GM19193 (cell line): ENCODE measurements around the gene AGRN.

Experiments used
- POLR2A ChIP-seq: IDR thresholded peaks from 4 replicates; pipeline ENCODE4 v1.6.1; 2011; ENCODE audit not compliant: insufficient read depth, insufficient read length; ENCODE audit errors: extremely low read depth

Gene AGRN

GRCh38 chr1:995665-996633, 24.0 kb upstream of the AGRN start:
- no peak for TF ChIP-seq POLR2A

DNA sequence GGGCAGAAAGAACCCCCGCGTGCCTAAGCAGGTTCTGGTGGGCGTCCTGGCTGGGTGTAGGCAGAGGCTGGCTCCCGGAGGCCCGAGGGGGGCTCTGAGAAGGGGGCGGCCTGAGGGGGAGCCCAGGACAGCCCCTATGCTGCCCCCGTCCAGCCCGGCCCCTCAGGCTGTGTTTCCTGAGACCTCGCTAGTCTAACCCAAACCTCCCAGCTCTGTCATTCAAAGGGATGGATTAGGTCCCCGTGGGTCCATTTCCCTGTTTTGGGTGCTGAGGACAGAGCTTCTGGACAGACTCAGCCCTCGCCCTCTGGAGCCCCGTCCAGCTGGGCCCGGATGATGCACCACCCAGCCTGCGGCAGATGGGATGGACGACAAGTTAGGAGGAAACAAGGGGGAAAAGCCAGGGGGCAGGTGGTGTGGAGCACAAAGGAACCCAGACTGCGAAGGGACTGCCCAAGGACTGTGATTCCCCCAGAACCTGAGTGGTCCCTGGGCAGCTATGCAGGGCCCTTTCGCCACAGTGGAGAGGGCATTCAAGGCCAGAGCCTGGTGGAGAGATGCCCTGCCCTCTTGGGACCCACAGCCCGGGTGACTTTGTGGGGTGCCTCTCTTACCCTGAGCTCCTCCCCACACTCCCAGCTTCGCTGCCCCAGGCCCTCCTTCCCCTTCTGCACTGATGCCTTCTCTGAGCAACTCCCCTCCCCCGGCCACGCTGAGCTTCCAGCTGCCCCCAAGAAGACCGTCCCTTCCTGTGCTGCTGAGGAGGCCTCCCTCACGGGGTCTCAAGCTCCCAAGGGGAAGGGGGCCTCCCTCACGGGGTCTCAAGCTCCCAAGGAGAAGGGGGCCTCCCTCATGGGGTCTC, 22.8 kb upstream of the AGRN start:
- no peak for TF ChIP-seq POLR2A

- no peak for TF ChIP-seq POLR2A
Measured at GRCh38 chr1:997713-997992, 22.3 kb upstream of the AGRN start.

DNA sequence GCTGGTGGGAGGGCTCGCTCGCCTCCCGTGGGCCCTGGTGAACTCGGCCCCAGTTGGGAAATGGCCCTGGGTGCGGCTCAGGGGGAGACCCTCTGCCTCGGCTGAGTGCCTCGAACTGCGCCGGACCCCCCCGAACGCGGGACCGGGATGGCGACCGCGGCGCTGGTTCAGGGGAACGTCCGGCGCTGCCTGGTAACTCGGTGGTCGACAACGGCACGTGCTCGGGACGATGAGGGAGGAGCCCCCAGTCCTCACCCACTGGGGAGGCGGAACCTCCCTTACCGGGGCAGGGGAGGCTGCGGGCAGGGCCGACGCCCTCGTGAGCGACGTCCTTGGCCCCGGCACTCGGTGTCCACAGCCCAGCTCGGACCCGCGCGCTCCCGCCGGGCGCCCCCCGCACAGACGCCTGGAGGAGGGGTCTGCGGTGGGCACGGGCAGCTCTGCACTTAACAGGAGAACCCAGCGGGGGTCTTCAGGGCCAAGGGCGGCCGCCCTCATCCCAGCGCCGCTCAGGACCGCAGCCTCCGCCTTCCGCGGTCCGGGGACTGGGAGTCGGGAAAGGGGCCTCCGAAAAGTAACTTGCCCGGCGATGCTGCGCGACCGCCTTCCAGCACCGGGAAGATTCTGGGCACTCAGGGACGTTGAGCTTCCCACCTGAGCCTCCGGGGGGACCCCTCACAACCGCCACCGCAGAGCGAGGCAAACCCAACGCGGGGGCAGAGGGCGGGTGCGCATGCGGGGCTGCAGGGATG, 21.8 kb upstream of the AGRN start:
- TF ChIP-seq POLR2A: no peak

DNA sequence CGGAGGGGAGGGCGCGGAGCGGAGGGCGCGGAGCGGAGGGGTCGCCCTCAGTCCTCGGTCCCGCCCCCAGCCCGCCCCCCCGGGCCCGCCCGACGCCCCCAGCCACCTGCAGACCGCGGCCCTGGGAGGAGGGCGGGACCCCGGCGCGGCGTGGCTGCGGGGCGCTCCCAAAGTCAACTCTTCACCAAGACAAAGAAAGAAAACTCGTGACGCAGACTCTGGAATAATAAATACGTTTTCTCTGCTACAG, 21.2 kb upstream of the AGRN start:
- TF ChIP-seq POLR2A: no peak

DNA sequence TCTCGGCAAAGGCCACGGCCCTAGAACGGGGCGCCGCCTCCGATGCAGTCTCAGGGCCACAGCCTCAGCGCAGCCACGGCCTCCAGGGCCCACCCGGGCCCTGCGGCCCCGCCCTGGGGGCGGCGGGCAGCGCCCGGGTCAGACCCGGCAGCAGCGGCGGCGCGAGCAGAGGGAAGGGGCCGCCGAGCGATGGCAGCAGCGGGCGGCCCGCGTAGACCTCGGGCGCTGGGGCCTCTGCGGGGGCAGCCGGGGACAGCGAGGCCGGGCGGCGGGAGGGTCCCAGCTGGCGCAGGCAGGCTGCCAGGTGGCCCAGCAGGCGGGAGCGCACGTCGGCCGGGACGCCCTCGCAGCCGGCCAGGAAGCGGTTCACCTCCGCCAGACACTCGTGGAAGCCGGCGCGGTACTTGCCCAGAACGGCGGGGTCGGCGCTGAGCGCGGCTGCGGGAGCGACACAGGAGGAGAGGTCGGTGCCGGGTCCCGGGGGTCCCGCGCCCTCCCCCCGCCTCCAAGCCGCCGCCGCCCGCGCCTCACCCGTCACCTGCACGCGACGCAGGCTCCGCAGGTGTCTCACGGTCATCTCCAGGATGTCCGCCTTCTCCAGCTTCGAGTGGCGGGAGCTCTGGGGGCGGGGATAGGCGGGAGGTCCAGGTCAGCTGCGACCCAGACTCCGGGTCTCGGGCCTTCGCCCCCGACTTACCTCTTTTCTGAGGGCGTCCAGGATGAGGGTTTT, 20.8 kb upstream of the AGRN start:
- TF ChIP-seq POLR2A: no peak

- no peak for TF ChIP-seq POLR2A
Measured at GRCh38 chr1:999725-1000356, 20.1 kb upstream of the AGRN start, which contains the start of gene HES4. TSS of gene HES4 (minus strand) at chr1:1000097. CDS start at chr1:999973, 124 bp downstream.

DNA sequence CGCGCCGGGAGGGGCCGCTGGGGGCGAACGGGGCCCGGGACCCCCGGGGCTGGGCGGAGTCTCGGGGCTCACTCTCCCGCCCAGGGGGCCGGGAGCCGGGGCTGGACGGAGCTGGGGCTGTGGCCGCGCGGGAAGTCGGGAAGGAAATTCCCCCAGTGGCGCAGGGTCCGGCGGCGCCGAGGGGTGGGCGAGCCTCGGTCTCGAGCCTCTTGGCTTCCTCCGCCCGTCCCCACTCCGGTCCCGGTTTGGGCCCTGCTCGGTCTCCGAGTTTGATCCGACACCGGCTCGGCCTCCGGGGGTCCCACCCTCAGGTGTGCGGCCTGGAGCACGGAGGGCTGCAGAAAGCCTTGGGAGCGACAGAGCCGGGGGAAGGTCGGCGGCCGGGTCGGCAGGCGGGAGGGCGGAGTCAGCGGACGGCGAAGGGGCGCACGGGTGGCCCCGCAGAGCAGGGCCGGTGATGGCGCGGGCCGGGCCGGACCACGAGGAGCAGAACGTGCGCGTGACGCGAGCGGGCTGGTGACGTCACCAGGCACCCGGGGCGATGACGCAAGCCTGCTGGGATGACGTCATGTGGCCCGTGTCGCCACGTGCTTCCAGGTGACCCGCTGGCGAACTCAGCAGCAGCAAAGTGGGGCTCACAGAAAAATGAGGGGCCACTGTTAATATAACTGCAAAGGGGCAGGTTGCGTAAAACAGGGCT, 19.4 kb upstream of the AGRN start:
- TF ChIP-seq POLR2A: no peak

DNA sequence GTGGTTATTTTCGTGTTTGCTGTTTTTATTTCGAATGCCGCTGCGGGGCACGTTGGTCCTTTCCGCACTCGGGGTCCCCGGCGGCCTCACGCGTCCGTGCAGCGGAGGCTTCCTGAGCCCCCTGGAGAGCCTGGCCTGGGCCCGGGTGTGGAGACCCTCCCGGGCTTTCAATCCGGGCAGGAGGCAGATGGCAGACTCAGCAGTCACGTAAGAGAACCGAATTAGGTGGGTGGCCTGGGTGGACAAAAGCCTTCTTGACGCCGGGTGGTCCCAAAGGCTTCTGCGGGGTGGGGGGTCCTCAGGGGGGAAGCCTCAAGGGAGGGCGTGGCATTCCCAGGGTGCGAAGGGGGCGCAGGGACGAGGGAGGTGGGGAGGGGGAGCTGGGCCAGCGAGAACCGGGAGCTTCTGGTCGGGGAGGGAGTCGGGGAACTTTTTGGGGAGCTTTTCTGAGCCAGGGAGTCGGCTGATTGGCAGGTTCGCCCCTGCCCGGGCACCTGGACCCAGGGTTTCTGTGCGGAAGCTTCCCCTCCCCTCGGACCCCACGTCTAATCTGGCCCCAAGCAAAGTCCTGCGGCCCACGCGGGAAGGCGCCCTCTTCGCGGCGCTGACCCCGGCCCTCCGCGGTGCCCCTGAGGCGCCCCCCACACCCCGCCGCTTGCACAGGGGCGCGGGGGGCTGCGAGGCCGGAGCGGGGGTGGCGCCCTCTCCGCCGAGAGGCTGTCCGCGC, 18.7 kb upstream of the AGRN start:
- TF ChIP-seq POLR2A: no peak

- TF ChIP-seq POLR2A: no peak
Measured at GRCh38 chr1:1003618-1004419, 16.1 kb upstream of the AGRN start.

DNA sequence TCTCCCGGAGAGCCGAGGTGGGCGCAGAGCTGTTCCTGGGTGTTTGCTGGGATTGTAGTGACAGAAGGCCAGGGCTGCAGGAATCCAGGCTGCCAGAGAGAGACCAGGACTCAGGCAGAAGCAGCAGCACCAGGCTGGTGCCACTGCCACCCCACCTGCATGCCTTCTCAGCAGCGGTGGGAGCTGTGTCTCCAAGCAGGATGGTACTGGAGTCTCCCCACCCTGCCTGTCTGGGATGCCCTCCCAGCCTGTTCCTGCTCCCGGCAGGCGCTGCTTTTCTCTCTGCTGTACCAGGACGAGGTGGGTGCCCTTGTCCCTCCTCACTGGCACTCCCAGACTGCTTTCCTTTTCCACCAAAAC, 15.5 kb upstream of the AGRN start:
- no peak for TF ChIP-seq POLR2A
